OCI-M1 (cell line): Measurements from ENCODE around the gene SMIM13.
"Not testable (repeated sequence)": the region's sequence is repeated elsewhere in the genome, so short reads cannot be mapped to it uniquely, and the experiment has no call there.

Experiments used
- DNase-seq: peaks from one replicate; lab custom pipeline; 2025; lab: John Stamatoyannopoulos, UW

Gene SMIM13

DNA sequence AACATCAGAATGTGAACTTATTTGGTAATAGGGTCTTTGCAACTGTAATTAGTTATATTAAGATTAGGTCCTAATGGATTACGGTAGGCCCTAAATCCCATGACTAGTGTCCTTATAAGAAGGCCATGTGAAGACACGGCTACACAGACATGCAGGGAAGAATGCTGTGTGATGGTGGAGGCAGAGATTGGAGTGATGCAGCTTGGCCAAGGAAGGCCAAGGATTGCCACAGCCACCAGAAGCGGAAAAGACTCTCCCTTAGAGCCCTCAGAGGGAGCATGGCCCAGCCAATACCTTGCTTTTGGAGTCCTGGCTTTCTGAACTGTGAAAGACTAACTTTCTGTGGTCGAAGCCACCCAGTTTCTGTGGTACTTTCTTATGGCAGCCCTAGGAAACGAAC is 9.7 kb upstream of the SMIM13 start:
- DNase-seq, result no peak

DNA sequence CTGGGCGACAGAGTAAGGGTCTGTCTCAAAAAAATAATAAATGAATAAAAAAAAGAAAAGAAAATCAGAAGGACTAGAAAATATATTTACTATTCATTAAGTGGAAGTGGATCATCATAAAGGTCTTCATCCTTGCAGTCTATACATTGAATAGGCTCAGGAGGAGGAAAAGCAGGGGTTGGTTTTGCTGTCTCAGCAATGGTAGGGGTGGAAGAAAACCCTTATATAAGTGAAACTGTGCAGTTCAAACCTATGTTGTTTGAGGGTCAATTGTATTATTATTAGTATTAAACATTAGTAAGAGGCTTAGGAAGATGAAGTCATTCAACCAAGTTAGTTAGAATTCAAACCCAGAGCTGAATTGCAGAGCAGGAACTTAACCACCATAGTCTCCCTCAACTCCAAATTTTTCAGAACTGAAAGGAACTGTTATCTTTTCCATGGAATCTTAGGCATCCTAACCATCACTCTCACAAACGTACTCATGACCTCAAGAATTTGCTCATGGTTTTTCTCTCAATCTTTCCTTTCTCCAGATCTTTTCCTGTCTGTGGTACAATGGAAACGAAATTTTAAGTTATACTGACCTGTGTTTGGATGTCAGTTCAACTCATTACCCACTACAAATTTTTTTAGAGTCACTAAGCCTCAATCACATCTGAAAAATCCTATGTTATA is 7.7 kb upstream of the SMIM13 start:
- no peak for DNase-seq

DNA sequence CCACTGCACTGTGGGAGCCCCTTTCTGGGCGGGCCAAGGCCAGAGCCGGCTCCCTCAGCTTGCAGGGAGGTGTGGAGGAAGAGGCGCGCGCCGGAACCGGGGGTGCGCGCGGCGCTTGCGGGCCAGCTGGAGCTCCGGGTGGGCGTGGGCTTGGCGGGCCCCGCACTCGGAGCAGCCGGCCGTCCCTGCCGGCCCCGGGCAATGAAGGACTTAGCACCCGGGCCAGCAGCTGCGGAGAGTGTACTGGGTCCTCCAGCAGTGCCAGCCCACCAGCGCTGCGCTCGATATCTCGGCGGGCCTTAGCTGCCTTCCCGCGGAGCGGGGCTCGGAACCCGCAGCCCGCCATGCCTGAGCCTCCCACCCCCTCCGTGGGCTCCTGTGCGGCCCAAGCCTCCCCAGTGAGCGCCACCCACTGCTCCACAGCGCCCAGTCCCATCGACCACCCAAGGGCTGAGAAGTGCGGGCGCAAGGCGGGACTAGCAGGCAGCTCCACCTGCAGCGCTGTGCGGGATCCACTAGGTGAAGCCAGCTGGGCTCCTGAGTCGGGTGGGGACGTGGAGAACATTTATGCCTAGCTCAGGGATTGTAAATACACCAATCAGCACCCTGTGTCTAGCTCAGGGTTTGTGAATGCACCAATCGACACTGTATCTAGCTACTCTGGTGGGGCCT is 6.4 kb upstream of the SMIM13 start:
- not testable (repeated sequence) for DNase-seq

DNA sequence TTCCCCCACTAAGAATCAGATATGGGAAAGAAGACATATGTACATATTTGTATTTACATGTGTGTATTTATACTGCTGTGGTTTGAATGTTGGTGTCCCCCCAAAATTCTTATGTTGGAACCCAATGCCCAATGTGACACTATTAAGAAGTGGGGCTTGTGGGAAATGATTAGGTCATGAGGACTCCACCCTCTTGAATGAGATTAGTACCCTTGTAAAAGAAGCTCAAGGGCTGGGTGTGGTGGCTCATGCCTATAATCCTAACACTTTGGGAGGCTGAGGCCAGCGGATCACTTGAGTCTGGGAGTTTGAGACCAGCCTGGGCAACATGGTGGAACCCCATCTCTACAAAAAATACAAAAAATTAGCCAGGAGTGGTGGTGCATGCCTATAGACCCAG is 3.9 kb upstream of the SMIM13 start:
- DNase-seq, result no peak

DNA sequence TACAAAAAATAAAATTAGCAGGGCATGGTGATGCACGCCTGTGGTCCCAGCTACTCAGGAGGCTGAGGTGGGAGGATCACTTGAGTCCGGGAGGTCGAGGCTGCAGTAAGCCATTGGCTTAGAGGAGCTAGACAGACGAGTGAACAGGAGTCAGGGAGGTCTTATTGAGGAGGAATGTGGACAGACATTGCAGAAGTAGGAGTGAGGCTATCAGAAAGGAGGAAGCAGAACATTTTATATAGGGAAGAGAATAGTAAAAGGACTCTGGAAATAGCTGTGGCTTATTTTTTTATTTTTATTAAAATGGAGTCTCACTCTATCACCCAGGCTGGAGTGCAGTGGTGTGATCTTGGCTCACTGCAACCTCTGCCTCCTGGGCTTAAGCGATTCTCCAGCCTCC is 2.5 kb upstream of the SMIM13 start:
- not testable (repeated sequence) for DNase-seq

DNA sequence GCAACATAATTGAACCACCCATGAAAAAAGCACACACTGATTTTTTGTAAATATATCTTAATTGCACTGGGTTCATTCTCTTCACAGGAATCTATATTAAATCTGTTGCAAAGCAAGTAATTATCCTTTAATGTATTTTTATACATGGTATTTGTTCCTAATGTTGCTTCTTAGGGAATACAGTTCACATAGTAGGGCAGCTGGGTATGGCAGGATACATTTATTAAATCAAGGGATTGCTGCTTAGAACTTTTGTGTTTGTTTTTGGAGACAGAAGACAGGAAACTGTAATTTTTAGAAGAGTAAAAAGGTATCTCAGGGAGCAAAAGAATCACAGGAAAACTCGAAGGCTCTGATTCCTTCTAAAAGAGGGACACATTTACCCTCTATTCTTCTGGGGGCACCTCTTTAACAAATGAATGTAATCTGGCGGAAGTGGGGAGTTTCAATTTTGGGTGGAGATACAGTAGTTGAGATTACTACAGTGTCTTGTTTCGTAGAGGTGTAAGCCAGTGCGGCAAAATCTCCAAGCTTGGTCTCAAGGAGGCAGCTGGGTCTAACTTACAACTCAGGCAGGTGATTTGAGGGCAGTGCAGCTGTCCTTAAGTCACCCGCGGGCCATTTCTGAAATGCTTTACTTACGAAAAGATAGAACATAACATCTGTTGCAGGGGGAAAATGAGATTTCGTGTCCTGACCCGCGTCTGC is 812 bp upstream of the SMIM13 start:
- peak; percentile 87 for DNase-seq

DNA sequence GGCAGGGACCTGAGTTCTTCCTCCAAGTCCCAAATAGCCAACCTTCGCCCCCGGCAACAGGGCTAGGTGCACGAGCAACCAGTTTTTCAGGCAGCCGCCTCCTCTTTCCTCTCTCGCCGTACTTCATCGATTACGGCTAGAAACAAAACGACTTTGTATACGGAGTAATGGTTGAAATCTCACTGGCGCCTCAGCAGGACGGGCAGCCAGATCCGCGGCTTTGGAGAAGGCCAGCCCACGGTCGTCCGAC is 333 bp upstream of the SMIM13 start:
- DNase-seq, result no peak

DNA sequence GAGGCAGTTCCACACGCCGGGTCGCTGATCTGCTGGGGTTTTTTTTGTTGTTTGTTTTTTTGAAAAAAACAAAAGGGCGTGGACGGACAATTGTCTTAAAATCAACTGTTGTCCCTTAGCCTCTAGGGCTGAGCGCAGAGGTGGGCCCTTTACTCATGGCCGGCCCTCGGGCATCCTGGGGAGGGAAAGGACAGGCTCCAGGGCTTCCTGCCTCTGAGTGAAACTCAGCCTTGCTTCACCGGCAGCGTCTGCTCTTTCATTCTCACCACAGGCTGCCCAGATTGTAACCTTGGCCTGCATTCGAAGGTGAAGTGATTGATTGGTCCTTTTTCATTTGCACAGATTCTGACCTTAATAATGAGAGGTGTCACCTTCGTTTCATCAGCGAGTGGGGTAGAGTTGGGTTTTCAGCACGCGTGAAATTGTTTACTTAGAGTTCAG is 797 bp downstream of the SMIM13 start:
- peak; percentile 72 for DNase-seq

DNA sequence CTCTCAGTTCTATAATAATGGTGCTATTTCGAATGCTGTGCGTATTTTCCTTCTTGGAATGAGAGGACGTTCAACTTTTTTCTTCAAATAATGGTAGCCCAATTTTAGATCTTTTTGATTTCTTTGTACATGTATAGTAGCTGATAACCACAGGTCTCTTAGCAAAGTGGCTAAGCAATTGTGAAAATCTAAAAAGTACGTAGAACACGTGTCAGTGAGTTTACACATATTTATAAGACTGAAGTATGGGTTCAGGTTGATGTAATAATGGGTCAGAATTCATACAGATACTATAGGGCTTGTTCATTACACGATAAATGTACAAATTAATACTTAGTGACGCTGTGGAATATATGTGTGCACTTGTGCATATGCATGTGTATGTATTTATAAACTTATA is 1.3 kb downstream of the SMIM13 start:
- peak; percentile 59 for DNase-seq

DNA sequence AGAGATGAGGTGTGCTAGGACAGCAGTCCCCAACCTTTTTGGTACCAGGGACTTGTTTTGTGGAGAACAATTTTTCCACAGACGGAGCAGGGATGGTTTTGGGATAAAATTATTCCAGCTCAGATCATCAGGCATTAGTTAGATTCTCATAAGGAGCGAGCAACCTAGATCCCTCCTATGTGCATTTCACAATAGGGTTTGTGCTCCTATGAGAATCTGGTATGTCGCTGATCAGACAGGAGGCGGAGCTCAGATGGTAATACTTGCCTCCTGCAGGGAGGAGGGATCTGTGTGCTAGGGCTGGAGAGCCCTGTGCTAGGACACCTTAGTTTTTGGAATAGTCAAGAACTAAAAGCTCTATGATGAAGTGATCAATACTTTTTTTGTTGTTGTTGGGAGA is 2.5 kb downstream of the SMIM13 start:
- peak; percentile 86 for DNase-seq

DNA sequence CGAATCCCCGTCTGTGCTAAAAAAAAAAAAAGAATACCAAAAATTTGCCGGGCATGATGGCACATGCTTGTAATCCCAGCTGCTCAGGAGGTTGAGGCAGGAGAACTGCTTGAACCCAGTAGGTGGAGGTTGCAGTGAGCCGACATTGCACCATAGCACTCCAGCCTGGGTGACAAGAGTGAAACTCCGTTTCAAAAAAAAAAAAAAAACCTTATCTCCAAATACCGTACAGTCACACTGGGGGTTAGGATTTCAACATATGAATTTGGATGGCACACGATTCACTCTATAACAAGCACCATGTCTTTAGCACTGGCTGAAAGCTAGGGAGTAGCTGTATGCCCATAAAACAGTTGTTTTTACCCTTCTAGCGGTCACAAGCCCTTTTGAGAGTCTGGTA is 3.8 kb downstream of the SMIM13 start:
- DNase-seq, result peak; percentile 88

DNA sequence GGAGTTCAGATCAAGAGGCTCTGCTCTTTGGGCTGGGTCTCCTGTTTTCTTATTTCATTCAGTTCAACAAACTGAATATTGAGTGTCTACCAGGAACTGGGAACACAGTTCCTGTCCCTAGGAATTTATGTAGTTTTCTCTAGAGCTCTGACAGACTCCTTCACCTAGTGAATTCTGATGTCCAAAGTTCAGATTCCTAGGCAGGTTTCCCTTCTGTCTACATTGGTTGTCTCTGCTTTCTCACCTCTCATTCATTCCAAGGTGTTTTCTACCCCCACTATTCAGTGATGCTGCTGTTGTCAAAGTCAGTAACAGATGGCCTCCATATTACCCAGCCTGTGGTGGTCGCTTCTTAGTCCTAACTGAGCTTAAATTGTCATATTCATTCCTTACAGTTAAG is 4.4 kb downstream of the SMIM13 start:
- DNase-seq, result peak; percentile 42

DNA sequence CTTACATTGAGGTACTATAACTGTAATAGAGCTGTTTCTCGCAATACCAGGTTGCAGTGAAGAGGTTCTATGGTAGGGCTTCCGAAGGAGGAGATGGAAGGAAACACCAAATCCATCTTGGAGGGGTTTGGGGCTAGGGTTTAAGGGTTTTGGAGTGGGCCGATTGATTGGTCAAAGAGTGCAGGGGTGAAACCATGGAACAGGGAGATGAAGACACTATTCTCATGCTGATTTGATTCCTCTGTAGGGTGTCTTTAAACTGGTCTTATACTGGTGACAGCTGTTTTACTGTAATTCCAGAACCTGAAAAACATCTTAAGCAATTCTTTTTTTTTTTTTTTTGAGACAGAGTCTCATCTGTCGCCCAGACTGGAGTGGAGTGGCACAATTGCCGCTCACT is 7.8 kb downstream of the SMIM13 start:
- no peak for DNase-seq

DNA sequence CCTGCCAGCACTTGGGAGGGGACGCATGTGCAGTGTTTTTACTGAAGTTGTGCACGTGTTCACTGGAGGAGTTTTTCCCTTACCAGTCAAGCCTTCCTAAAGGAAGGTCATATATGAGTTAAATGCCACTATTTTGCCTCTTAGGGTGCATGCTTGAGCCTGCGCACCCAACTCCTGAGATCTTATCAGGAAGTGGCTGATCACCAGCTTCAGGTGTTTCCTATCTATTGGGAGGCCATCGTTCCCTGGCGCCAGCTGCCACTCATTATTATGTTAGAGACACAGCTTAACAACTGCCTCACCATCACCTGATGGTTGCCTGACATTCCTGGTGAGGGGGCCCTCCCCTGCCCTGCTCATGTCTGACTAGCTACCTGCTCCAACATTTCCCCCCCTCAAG is 9.4 kb downstream of the SMIM13 start:
- DNase-seq, result no peak

DNA sequence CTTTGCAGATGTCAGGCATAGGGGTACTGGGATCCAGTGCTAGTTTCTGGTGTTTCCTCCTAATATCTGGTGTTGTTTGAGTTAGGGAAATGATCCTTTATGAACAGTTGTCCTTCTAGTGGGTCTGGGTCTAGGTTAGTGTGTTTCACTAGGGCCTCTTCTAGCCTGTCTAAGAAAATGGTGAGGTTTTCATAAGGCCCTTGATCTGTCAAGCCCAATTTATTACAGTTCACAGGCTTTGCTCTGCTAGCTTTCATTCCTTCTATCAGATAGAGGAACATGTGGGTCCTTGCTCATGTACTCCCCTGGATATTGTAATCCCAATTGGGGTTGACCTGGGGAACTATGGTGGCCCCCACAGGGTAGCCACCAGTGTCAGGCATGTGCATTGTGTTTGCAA is 15.1 kb downstream of the SMIM13 start:
- DNase-seq, result no peak

DNA sequence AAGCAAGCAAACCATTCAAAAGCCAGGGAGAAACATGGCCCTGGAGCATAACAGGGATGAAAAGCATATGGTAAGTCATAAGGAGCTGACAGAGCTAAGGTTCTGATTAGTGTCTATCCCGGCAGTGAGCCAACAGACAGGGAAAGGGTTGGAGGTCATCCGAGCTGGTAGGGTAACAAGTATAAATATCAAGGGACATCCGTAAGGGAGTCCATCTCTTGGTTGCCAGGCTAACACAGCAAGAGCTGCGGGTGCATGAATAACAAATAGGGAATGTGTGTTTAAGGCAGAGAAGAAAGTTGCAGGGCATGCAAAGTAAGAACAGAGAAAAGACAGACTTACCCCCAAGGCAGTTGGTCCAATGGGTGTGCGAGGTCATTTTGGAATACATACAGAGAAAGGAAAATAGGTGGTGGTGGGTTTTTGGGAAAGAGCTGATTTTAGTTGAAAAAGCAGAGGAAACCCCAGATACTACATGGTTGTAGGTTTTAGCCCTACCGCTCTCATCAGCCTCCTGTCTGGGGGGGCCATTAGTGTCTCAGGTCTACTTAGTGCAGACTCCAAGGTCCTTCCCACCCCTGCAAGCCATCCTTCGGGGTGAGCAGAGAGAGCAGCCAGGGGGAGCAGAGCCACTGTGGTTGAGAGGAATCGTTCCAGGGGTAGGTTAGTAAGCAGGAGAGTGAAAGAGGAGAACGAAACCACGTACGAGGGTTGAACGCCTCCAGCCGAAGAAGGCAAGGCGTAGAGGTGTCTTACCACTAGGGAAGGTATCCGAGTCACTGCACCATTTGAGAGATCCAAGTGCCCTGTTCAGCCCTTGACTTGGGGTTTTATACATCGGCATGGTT is 17.5 kb downstream of the SMIM13 start, which contains the start of gene ERVFRD-1:
Gene ERVFRD-1, minus strand, starts transcription at position 805 of the 848 bp plus-strand sequence. CDS start 6,415 bp downstream, outside the sequence.
- DNase-seq, result no peak

DNA sequence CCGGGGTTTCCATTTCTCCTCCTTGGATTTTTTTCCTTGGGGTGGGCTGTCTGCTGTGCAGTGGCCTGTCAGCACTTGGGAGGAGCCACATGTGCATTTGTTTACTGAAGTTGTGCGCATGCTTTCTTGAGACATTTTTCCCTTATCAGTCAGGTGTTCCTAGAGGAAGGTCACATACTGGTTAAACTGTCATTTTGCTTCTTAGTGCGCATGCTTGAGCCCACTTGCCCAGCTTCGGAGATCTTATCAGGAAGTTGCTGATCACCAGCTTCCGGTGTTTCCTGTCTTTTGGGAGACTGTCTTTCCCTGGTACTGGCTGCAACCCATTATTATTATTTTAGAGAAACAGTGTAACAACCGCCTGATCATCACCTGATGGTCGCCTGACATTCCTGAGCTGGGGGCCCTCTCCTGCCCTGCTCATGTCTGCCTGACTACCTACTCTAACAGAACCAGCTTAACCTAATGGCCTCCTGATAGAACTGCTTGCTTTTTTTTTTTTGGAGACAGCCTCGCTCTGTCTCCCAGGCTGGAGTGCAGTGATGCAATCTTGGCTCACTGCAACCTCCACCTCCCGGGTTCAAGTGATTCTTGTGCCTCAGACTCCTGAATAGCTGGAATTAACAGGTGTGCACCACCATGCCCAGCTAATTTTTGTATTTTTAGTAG is 18.3 kb downstream of the SMIM13 start:
- DNase-seq, result no peak

DNA sequence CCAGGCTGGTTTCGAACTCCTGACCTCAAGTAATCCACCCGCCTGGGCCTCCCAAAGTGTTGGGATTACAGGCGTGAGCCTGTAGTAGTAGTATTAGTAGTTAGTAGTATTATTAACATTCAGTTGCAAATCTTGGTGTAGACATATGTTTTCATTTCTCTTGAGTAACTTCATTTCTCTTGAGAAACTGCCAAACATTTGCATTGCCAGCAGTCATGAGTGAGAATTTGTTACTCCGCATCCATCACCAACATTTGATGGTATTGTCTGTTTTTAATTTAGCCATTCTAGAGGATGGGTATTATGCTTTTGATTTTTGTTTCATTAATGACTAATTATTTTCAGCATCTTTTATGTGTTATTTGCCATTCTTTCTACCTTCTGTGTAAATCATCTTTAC is 19.4 kb downstream of the SMIM13 start:
- DNase-seq, result no peak

DNA sequence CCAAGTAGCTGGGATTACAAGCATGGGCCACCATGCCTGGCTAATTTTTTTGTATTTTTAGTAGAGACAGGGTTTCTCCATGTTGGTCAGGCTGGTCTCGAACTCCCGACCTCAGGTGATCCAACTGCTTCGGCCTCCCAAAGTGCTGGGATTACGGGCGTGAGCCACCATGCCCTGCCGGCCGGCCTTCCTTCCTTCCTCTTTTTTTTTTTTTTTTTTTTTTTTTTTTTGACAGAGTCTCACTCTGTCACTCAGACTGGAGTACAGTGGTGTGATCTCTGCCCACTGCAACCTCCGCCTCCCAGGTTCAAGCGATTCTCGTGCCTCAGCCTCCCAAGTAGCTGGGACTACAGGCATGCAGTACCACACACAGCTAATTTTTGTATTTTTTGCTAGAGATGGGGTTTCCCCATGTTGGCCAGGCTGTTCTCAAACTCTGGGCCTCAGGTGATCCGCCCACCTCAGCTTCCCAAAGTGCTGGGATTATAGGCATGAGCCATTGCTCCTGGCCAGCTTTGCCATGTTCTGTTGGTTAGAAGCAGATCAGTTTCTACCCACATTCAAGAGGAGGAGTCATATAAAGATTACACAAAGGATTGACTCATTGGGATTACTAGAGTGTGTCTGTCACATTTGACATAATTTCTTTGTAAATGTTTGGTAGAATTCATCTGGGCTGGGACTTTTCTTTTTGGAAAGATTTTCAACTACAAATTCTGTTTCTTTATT is 22.3 kb downstream of the SMIM13 start:
- DNase-seq, result not testable (repeated sequence)

DNA sequence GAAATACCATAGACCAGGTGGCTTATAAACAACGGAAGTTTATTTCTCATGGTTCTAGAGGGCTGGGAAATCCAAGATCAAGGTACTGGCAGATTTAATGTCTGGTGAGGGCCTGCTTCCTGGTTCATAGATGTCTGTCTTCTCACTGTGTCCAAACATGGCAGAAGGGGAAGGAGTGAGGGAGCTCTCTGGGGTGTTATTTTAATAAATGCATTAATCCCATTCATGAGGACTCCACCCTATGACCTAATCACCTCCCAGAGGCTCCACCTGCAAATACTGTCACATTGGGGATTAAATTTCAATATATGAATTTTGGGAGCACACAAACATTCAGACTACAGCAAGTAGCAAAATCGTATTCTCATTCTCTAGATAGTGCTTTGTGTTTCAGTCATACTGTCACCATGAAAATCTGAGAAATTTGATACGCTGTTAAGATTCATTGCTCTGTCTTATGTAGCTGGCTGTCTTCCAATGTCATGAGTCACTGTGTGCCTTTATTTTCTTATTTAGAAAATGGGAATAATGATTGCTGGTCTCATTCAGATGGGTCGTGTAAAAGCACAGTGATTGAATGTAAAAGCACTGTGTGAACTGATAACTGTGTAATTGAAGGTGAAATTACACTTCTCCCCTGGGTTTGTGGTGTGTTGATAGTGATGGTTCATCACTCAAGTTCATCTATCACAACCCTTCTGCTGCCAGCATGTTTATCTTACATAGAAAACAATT is 26.8 kb downstream of the SMIM13 start:
- DNase-seq, result peak; percentile 58

DNA sequence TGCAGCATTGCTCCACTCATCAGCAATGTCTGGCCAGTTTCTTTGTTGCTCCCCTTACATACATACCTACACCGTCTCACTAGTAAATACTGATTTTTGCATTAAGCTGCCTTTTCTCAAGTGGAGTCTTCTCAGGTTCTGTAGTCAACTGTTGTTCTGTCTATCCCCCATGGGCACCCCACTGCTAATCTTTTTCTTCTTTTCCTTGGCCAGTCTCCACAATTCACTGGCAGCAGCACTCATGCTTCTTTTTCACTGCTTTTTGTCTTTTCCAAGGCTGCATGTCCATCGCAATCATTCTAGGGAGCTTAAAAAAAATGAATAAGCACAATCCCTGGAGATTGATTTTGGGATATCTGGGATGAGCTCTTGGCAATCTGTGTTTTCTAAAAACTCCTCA is 28.2 kb downstream of the SMIM13 start:
- no peak for DNase-seq
